A673 (cell line): ENCODE measurements around the gene ASXL1. TPM values are rescaled to one million over a fixed set of nuclear protein-coding genes. Genes with fewer than 3 reads are reported as not detected.
"Not testable (repeated sequence)": the region's sequence is repeated elsewhere in the genome, so short reads cannot be mapped to it uniquely, and the experiment has no call there.

ENCODE experiments used
- BruUV-seq: library from RNA; stranded (reverse); fragments of 400-500 nt; replicated peaks from 2 replicates; lab custom pipeline; 2021; lab: Mats Ljungman, UMichigan
- CTCF ChIA-PET: fragments of 300-600 bp; sonication (Branson Sonifier 250); formaldehyde crosslinking; loops from one replicate; lab custom pipeline; 2022; ENCODE audit warnings: antibody characterized with exemption; lab: Charles Lee
- POLR2A ChIA-PET: fragments of 300-600 bp; sonication (Branson Sonifier 250); formaldehyde crosslinking; loops from one replicate; lab custom pipeline; 2022; ENCODE audit warnings: antibody characterized with exemption; ENCODE audit not compliant: low non-redundant PET; lab: Charles Lee
- DNase-seq: peaks from one replicate; pipeline ENCODE4 v3.0.0-alpha.2; 2015; ENCODE audit warnings: low spot score
- H3K27ac ChIP-seq: fragments of 200-600 bp; sonication (generic); 2 replicates; pipeline ENCODE4 v1.5.1; 2016; ENCODE audit warnings: mixed run types, low read depth, mild to moderate bottlenecking, mixed read lengths, antibody characterized with exemption, low read length; ENCODE audit not compliant: poor library complexity, severe bottlenecking
- H3K27me3 ChIP-seq: fragments of 200-600 bp; sonication (generic); replicated peaks from 2 replicates; pipeline ENCODE4 v1.6.1; 2017; ENCODE audit warnings: mixed run types, low read depth, mild to moderate bottlenecking, mixed read lengths, antibody characterized with exemption, low read length; ENCODE audit not compliant: insufficient read depth, poor library complexity
- H3K36me3 ChIP-seq: fragments of 200-600 bp; sonication (generic); 2 replicates; pipeline ENCODE4 v1.6.1; 2016; ENCODE audit warnings: mixed run types, mild to moderate bottlenecking, mixed read lengths, antibody characterized with exemption, low read length; ENCODE audit not compliant: insufficient read depth, poor library complexity, severe bottlenecking
- H3K4me1 ChIP-seq: fragments of 200-600 bp; sonication (generic); 2 replicates; pipeline ENCODE4 v1.6.1; 2017; ENCODE audit warnings: mixed run types, mild to moderate bottlenecking, mixed read lengths, antibody characterized with exemption, low read length; ENCODE audit not compliant: insufficient read depth, poor library complexity, severe bottlenecking
- H3K4me3 ChIP-seq: fragments of 200-600 bp; sonication (generic); 2 replicates; pipeline ENCODE4 v1.5.1; 2016; ENCODE audit warnings: low read depth, mixed run types, mild to moderate bottlenecking, mixed read lengths, low read length; ENCODE audit not compliant: poor library complexity, severe bottlenecking
- H3K9me3 ChIP-seq: fragments of 200-600 bp; sonication (generic); 2 replicates; pipeline ENCODE4 v1.6.1; 2016; ENCODE audit warnings: mixed run types, low read depth, mild to moderate bottlenecking, mixed read lengths, antibody characterized with exemption, low read length; ENCODE audit not compliant: poor library complexity, severe bottlenecking
- CTCF ChIP-seq: fragments of 300-800, 200-600 bp; sonication (generic); conservative IDR thresholded peaks from 2 replicates; pipeline ENCODE4 v1.5.1; 2017; ENCODE audit warnings: low read depth, mild to moderate bottlenecking, antibody characterized with exemption, low read length, moderate library complexity, mixed read lengths
- EZH2 ChIP-seq: fragments of 200-600 bp; sonication (generic); IDR thresholded peaks from 2 replicates; pipeline ENCODE4 v1.6.1; 2017; ENCODE audit warnings: borderline replicate concordance, low read depth, mild to moderate bottlenecking, mixed read lengths, antibody characterized with exemption, low read length; ENCODE audit not compliant: poor library complexity, severe bottlenecking
- intact Hi-C: fragments of 100-400 bp; cut with micrococcal nuclease; formaldehyde crosslinking; loops from one replicate; pipeline ENCODE4 v1.10.0; 2022; ENCODE audit not compliant: unreplicated experiment
- total RNA-seq: library from RNA; stranded (reverse); gene quantifications from 2 replicates; pipeline ENCODE4 v1.2.3, GENCODE V29; 2021

The ASXL1 gene
- total RNA-seq, 1 experiment from 2014 or later = 101 TPM

- CTCF ChIA-PET = interaction anchor here (1.1 kb wide), 1 partner anchor 12 kb away, joined by 4 read pairs; no protein-coding TSS in a partner anchor
Measured at GRCh38 chr20:32406701-32407100, 48.6 kb downstream of the ASXL1 start.

GRCh38 chr20:32407131-32407750, 49.1 kb downstream of the ASXL1 start:
- H3K36me3 ChIP-seq, BruUV-seq, H3K4me1 ChIP-seq, POLR2A ChIA-PET, H3K27ac ChIP-seq, H3K27me3 ChIP-seq, intact Hi-C loops, H3K9me3 ChIP-seq, H3K4me3 ChIP-seq, DNase-seq: not testable (repeated sequence)
- CTCF ChIA-PET = interaction anchor here (1.1 kb wide), 1 partner anchor 12 kb away, joined by 4 read pairs; no protein-coding TSS in a partner anchor

More at GRCh38 chr20:32406701-32407100, 48.6 kb downstream of the ASXL1 start:
- Histone ChIP-seq H3K27me3 (no peaks in the 10 kb centered on the region), H3K36me3 (peaks cover 4% of the 10 kb centered on the region), H3K4me3 (no peak overlapping the region), H3K4me1 (no peaks in the 10 kb centered on the region), H3K27ac (no peak overlapping the region), H3K9me3 (no peaks in the 10 kb centered on the region)
- no peak for DNase-seq
- POLR2A ChIA-PET = interaction anchor here (0.6 kb wide), 1 partner anchor 56 kb away, joined by 8 read pairs; no protein-coding TSS in a partner anchor
- TF ChIP-seq CTCF (no peak), EZH2 (no peak)
- intact Hi-C loops = no loop called here
- BruUV-seq = no TSS peak

GRCh38 chr20:32411955-32412706, 54.0 kb downstream of the ASXL1 start:
- H3K4me1 ChIP-seq = no peaks in the 10 kb centered on the region
- H3K9me3 ChIP-seq = no peaks in the 10 kb centered on the region
- BruUV-seq = no TSS peak
- no peak for DNase-seq
- POLR2A ChIA-PET = no interaction called here
- CTCF ChIA-PET = no interaction called here
- TF ChIP-seq EZH2 (no peak), CTCF (no peak)
- H3K27me3 ChIP-seq = no peaks in the 10 kb centered on the region
- H3K36me3 ChIP-seq = peaks cover 8% of the 10 kb centered on the region
- no peak overlapping the region for H3K27ac ChIP-seq
- intact Hi-C loops = no loop called here
- H3K4me3 ChIP-seq = no peak overlapping the region
